Naive B cell (primary cell): ENCODE measurements around the gene GID4. TPM values are rescaled to one million over a fixed set of nuclear protein-coding genes. Genes with fewer than 3 reads are reported as not detected.

Source experiments
- ATAC-seq, 2 donors: fragments of 150-1000 bp; cut with Tn5 transposase; 2 replicates each; pipeline ENCODE4 v1.10.0; 2021; ENCODE audit warnings: low read depth in 2 of 2, mild to moderate bottlenecking in 2 of 2, moderate library complexity in 2 of 2
- DNase-seq: peaks from one replicate; pipeline ENCODE4 v3.0.0; 2022
- H3K27ac Mint-ChIP-seq, 6 donors: one replicate each; pipeline ENCODE4 v1.8.0; 2020 to 2022; ENCODE audit warnings: mild to moderate bottlenecking in 6 of 6, mixed read lengths in 6 of 6, moderate library complexity in 5 of 6, inconsistent platforms in 2 of 6
- H3K27me3 Mint-ChIP-seq, 3 donors: one replicate each; pipeline ENCODE4 v1.8.0; 2021 to 2022; ENCODE audit warnings: mixed read lengths in 3 of 3, mild to moderate bottlenecking in 1 of 3
- H3K36me3 Mint-ChIP-seq, 2 donors: one replicate each; pipeline ENCODE4 v1.8.0; 2020 to 2022; ENCODE audit warnings: mixed read lengths in 2 of 2, inconsistent platforms in 1 of 2, mild to moderate bottlenecking in 1 of 2
- H3K4me1 Mint-ChIP-seq, 3 donors: one replicate each; pipeline ENCODE4 v1.8.0; 2020 to 2022; ENCODE audit warnings: mixed read lengths in 3 of 3, inconsistent platforms in 1 of 3, mild to moderate bottlenecking in 1 of 3, moderate library complexity in 1 of 3
- H3K4me3 Mint-ChIP-seq, 8 donors: one replicate each; pipeline ENCODE4 v1.8.0; 2020 to 2022; ENCODE audit warnings: mild to moderate bottlenecking in 8 of 8, mixed read lengths in 8 of 8, moderate library complexity in 8 of 8, inconsistent platforms in 2 of 8
- H3K9me3 Mint-ChIP-seq, 7 donors: one replicate each; pipeline ENCODE4 v1.8.0; 2020 to 2022; ENCODE audit warnings: mixed read lengths in 7 of 7, mild to moderate bottlenecking in 5 of 7, inconsistent platforms in 2 of 7, moderate library complexity in 1 of 7
- polyA plus RNA-seq, 6 donors: library from polyadenylated mRNA; unstranded; fragments of 300-500 nt; fragmentation: Illumina TruSeq; gene quantifications; one replicate each; pipeline ENCODE4 v1.2.3, GENCODE V29; 2021; ENCODE audit warnings: low read depth in 6 of 6

The GID4 gene
- polyA plus RNA-seq, 6 donors from 2014 or later, result 6.7 to 11.8 (median 7.4) TPM

GRCh38 chr17:18005496-18005895 lies 33.7 kb upstream of the GID4 start:
- Mint-ChIP-seq H3K36me3 (peaks cover 5 to 18% of the 10 kb centered on the region in 2 donors), H3K4me1 (peaks cover 9 to 19% (median 10%) of the 10 kb centered on the region in 3 donors), H3K27me3 (no peaks in the 10 kb centered on the region), H3K27ac (peak overlapping the region in 1 of 6 donors; percentile 82), H3K9me3 (no peaks in the 10 kb centered on the region), H3K4me3 (no peak overlapping the region)
- ATAC-seq, result no peak
- no peak for DNase-seq

- peak overlapping the region in 1 of 6 donors; percentile 69 for H3K27ac Mint-ChIP-seq
- H3K27me3 Mint-ChIP-seq, result no peaks in the 10 kb centered on the region
- peaks cover 5 to 18% of the 10 kb centered on the region in 2 donors for H3K36me3 Mint-ChIP-seq
- no peaks in the 10 kb centered on the region for H3K9me3 Mint-ChIP-seq
- DNase-seq (no peak), ATAC-seq (no peak)
- peaks cover 9 to 19% (median 10%) of the 10 kb centered on the region in 3 donors for H3K4me1 Mint-ChIP-seq
- H3K4me3 Mint-ChIP-seq, result peak overlapping the region in 1 of 8 donors; percentile 4
Observed at GRCh38 chr17:18006495-18007239, 32.5 kb upstream of the GID4 start.

- no peaks in the 10 kb centered on the region for H3K9me3 Mint-ChIP-seq
- H3K4me3 Mint-ChIP-seq, result no peak overlapping the region
- peak overlapping the region in 2 of 6 donors; percentile 63 to 77 for H3K27ac Mint-ChIP-seq
- no peak for DNase-seq
- no peaks in the 10 kb centered on the region for H3K27me3 Mint-ChIP-seq
- H3K36me3 Mint-ChIP-seq, result peaks cover 10 to 25% of the 10 kb centered on the region in 2 donors
- H3K4me1 Mint-ChIP-seq, result peaks cover 0 to 15% (median 3%) of the 10 kb centered on the region in 3 donors
- no peak for ATAC-seq
Observed at GRCh38 chr17:18008496-18009268, 30.5 kb upstream of the GID4 start.

DNA sequence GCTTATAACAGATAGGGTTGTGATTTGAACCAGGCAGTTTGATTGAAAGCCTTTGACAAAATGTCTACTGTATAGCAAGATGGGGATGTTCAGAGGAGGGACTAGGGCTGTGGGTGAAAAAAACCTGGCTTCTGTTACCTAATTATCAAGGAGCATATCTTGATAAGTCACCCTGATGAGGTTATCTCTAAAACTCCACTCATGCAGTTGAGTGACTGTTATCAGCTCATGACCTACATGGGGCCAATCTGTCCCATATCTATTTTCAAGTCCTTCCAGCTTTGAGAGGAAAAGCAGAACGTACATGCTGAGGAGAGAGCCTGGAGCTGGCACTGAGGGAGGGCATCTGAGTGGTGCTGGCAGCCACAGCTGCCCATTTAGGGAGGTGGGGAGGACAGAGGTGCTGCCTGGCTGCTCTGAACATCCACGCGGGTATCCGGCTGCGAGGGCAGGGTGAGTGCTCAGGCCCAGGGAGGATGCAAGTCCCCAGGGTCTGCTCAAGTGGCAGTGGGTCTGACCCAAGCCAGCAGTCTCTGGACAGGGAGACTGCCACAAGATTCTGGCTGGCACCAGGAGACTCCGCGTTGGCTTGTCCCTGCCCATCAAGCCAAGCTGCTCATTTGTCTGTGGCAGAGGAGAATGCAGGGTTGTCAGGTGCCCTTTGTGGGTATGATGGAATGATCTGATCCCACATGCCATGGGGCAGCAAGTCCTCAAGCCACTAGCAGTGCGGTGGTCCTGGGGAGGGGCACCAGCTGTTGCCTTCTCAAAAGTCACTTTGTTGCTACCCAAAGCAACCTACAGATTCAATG lies 29.4 kb upstream of the GID4 start:
- Mint-ChIP-seq H3K27ac (no peak overlapping the region), H3K9me3 (no peaks in the 10 kb centered on the region), H3K4me1 (peaks cover 0 to 10% (median 3%) of the 10 kb centered on the region in 3 donors), H3K36me3 (peaks cover 10 to 26% of the 10 kb centered on the region in 2 donors), H3K27me3 (no peaks in the 10 kb centered on the region), H3K4me3 (no peak overlapping the region)
- ATAC-seq, result no peak
- no peak for DNase-seq

DNA sequence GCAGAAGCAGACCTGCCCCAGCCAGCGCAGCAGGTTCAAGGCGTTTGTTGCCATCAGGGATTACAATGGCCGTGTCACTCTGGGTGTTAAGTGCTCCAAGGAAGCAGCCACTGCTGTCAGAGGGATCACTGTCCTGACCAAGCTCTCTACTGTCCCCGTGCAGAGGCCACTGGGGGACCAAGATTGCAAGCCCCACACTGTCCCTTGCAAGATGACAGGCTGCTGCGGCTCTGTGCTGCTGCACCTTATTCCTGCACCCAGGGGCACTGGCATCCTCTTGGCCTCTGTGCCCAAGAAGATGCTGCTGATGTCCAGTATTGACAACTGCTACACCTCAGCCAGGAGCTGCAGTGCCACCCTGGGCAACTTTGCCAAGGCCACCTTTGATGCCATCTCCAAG lies 27.9 kb upstream of the GID4 start:
- Mint-ChIP-seq H3K27me3 (no peaks in the 10 kb centered on the region), H3K36me3 (peaks cover 12 to 24% of the 10 kb centered on the region in 2 donors), H3K4me3 (no peak overlapping the region), H3K4me1 (peaks cover 0 to 9% (median 3%) of the 10 kb centered on the region in 3 donors), H3K9me3 (no peaks in the 10 kb centered on the region), H3K27ac (no peak overlapping the region)
- DNase-seq (no peak), ATAC-seq (no peak)

- DNase-seq, result no peak
- Mint-ChIP-seq H3K36me3 (peaks cover 18% of the 10 kb centered on the region in 2 donors), H3K27me3 (no peaks in the 10 kb centered on the region), H3K9me3 (no peaks in the 10 kb centered on the region), H3K4me1 (peaks cover 0 to 4% (median 0%) of the 10 kb centered on the region in 3 donors), H3K27ac (no peak overlapping the region), H3K4me3 (no peak overlapping the region)
- no peak for ATAC-seq
Observed at GRCh38 chr17:18014006-18014405, 25.2 kb upstream of the GID4 start.

- DNase-seq (no peak), ATAC-seq (no peak)
- no peak overlapping the region for H3K27ac Mint-ChIP-seq
- peaks cover 18% of the 10 kb centered on the region in 2 donors for H3K36me3 Mint-ChIP-seq
- H3K4me3 Mint-ChIP-seq, result no peak overlapping the region
- no peaks in the 10 kb centered on the region for H3K9me3 Mint-ChIP-seq
- H3K4me1 Mint-ChIP-seq, result peaks cover 0 to 4% (median 0%) of the 10 kb centered on the region in 3 donors
- no peaks in the 10 kb centered on the region for H3K27me3 Mint-ChIP-seq
Observed at GRCh38 chr17:18015593-18015992, 23.6 kb upstream of the GID4 start.

- Mint-ChIP-seq H3K4me3 (no peak overlapping the region), H3K9me3 (no peaks in the 10 kb centered on the region), H3K27ac (peak overlapping the region in 1 of 6 donors; percentile 39), H3K36me3 (peaks cover 18% of the 10 kb centered on the region in 2 donors), H3K27me3 (no peaks in the 10 kb centered on the region), H3K4me1 (peaks cover 0 to 4% (median 0%) of the 10 kb centered on the region in 3 donors)
- no peak for DNase-seq
- ATAC-seq, result no peak
Observed at GRCh38 chr17:18016426-18016825, 22.8 kb upstream of the GID4 start.

- Mint-ChIP-seq H3K36me3 (peaks cover 18% of the 10 kb centered on the region in 2 donors), H3K9me3 (no peaks in the 10 kb centered on the region), H3K4me3 (no peak overlapping the region), H3K4me1 (peaks cover 0 to 4% (median 0%) of the 10 kb centered on the region in 3 donors), H3K27ac (no peak overlapping the region), H3K27me3 (no peaks in the 10 kb centered on the region)
- ATAC-seq, result no peak
- DNase-seq, result no peak
Observed at GRCh38 chr17:18017958-18018357, 21.2 kb upstream of the GID4 start.

- H3K36me3 Mint-ChIP-seq, result peaks cover 13 to 15% of the 10 kb centered on the region in 2 donors
- peaks cover 0 to 4% (median 0%) of the 10 kb centered on the region in 3 donors for H3K4me1 Mint-ChIP-seq
- ATAC-seq (no peak), DNase-seq (no peak)
- no peaks in the 10 kb centered on the region for H3K27me3 Mint-ChIP-seq
- H3K9me3 Mint-ChIP-seq, result no peaks in the 10 kb centered on the region
- no peak overlapping the region for H3K4me3 Mint-ChIP-seq
- H3K27ac Mint-ChIP-seq, result no peak overlapping the region
Observed at GRCh38 chr17:18018411-18018921, 20.7 kb upstream of the GID4 start.

- no peak overlapping the region for H3K27ac Mint-ChIP-seq
- peaks cover 10 to 13% of the 10 kb centered on the region in 2 donors for H3K36me3 Mint-ChIP-seq
- H3K27me3 Mint-ChIP-seq, result no peaks in the 10 kb centered on the region
- H3K9me3 Mint-ChIP-seq, result no peaks in the 10 kb centered on the region
- no peak overlapping the region for H3K4me3 Mint-ChIP-seq
- H3K4me1 Mint-ChIP-seq, result peaks cover under 1 to 4% (median 2%) of the 10 kb centered on the region in 3 donors
- DNase-seq (no peak), ATAC-seq (no peak)
Observed at GRCh38 chr17:18019838-18020154, 19.4 kb upstream of the GID4 start.

GRCh38 chr17:18020971-18021370 lies 18.2 kb upstream of the GID4 start:
- ATAC-seq (no peak), DNase-seq (no peak)
- H3K27me3 Mint-ChIP-seq, result no peaks in the 10 kb centered on the region
- peaks cover 10 to 12% of the 10 kb centered on the region in 2 donors for H3K36me3 Mint-ChIP-seq
- no peak overlapping the region for H3K4me3 Mint-ChIP-seq
- H3K9me3 Mint-ChIP-seq, result no peaks in the 10 kb centered on the region
- peaks cover 4 to 6% (median 6%) of the 10 kb centered on the region in 3 donors for H3K4me1 Mint-ChIP-seq
- H3K27ac Mint-ChIP-seq, result no peak overlapping the region

- ATAC-seq, result no peak
- H3K27me3 Mint-ChIP-seq, result no peaks in the 10 kb centered on the region
- H3K27ac Mint-ChIP-seq, result peak overlapping the region in 1 of 6 donors; percentile 44
- H3K9me3 Mint-ChIP-seq, result no peaks in the 10 kb centered on the region
- H3K36me3 Mint-ChIP-seq, result peaks cover 8 to 10% of the 10 kb centered on the region in 2 donors
- no peak for DNase-seq
- H3K4me3 Mint-ChIP-seq, result no peak overlapping the region
- H3K4me1 Mint-ChIP-seq, result peaks cover 4 to 6% (median 6%) of the 10 kb centered on the region in 3 donors
Observed at GRCh38 chr17:18021372-18021771, 17.8 kb upstream of the GID4 start.
